OCI-M1 (cell line): ENCODE data around the gene CBX4.

Experiments
- DNase-seq: peaks from one replicate; lab custom pipeline; 2025; lab: John Stamatoyannopoulos, UW

CBX4 gene

GRCh38 chr17:79841369-79842135, 2.3 kb upstream of the CBX4 start:
- no peak for DNase-seq

GRCh38 chr17:79840989-79841286, 1.7 kb upstream of the CBX4 start:
- no peak for DNase-seq

- peak; percentile 49 for DNase-seq
These were observed 1.2 kb upstream of the CBX4 start for GRCh38 chr17:79840269-79840988.

- peak; percentile 63 for DNase-seq
These were observed 542 bp downstream of the CBX4 start for GRCh38 chr17:79838522-79839274.

- DNase-seq, result no peak
These were observed 1.2 kb downstream of the CBX4 start for GRCh38 chr17:79837888-79838521.

GRCh38 chr17:79836972-79837887, 2.0 kb downstream of the CBX4 start:
- no peak for DNase-seq

GRCh38 chr17:79836510-79836971, 2.7 kb downstream of the CBX4 start:
- no peak for DNase-seq

- DNase-seq, result no peak
These were observed 3.2 kb downstream of the CBX4 start for GRCh38 chr17:79835953-79836509.

GRCh38 chr17:79835470-79835899, 3.8 kb downstream of the CBX4 start:
- no peak for DNase-seq

- peak; percentile 51 for DNase-seq
These were observed 4.4 kb downstream of the CBX4 start for GRCh38 chr17:79834565-79835469.

GRCh38 chr17:79833744-79834564, 5.3 kb downstream of the CBX4 start:
- DNase-seq, result no peak

GRCh38 chr17:79833110-79833450, 6.2 kb downstream of the CBX4 start:
- peak; percentile 77 for DNase-seq

- DNase-seq, result peak; percentile 83
These were observed 6.8 kb downstream of the CBX4 start for GRCh38 chr17:79832218-79833109.

GRCh38 chr17:79831265-79832217, 7.7 kb downstream of the CBX4 start:
- peak; percentile 96 for DNase-seq

GRCh38 chr17:79830763-79831264, 8.4 kb downstream of the CBX4 start:
- DNase-seq, result peak; percentile 60

GRCh38 chr17:79830303-79830702, 8.9 kb downstream of the CBX4 start:
- peak; percentile 75 for DNase-seq

- no peak for DNase-seq
These were observed 9.8 kb downstream of the CBX4 start for GRCh38 chr17:79829457-79829856.
